NCI-H82 treated with DMSO at 0.1 percent for 48 hours (cell line): ENCODE results near the gene LMCD1.
"Not testable (repeated sequence)": the region's sequence is repeated elsewhere in the genome, so short reads cannot be mapped to it uniquely, and the experiment has no call there.

Experiments used
- DNase-seq: peaks from one replicate; lab custom pipeline; 2025; ENCODE audit not compliant: unreplicated experiment; lab: John Stamatoyannopoulos, UW

Gene LMCD1

DNA sequence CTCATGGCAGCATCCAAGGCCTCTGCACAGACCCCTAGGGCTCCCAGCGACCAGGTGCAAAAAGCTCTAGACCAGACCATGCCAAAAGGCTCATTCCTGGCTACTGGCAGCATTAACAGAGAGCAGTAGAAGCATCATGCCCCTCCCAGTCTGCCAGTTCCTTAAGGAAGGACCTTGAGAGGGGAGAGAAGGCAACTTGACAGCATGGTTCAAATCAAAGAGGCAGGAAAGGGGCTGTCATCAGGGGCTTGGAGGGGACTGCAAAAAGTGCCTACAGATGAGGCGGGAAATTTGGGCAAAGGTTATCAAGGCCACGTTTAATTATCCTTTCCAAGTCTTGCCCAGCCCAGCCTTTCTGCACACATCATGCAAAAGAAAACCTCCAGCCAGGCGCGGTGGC is 78.3 kb downstream of the LMCD1 start:
- DNase-seq: no peak

DNA sequence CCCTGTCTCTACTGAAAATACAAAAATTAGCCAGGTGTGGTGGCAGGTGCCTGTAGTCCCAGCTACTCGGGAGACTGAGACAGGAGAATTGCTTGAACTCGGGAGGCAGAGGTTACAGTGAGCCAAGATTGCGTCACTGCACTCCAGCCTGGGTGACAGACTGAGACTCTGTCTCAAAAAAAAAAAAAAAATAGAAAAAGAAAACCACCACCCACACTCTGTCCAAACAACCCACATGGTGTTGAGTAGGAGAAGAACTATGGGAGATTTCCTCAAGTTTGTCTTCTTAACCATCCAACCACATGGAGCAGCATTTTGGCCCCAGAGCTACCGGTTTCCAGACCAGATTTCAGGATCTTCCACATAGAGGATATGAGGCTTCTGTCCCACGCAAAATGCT is 78.8 kb downstream of the LMCD1 start:
- not testable (repeated sequence) for DNase-seq

DNA sequence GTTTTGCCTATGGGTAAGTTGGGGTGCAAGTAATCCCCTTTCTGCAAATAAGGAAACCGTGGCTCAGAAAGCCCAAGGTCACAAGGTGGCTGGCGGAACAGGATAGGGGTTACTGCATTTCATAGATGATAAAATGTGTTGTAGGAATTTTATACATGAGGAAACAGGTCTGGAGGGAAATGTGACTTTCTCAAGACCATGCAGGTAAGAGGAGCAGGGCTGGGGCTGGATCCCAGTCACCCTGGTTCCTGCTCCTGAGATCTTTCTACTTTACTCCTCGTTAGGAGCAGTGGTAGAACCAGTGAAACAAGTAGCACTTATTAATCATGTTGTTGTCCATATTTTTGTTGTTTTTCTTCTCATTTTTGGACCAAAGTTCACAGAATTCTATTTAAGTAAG is 79.8 kb downstream of the LMCD1 start:
- no peak for DNase-seq

DNA sequence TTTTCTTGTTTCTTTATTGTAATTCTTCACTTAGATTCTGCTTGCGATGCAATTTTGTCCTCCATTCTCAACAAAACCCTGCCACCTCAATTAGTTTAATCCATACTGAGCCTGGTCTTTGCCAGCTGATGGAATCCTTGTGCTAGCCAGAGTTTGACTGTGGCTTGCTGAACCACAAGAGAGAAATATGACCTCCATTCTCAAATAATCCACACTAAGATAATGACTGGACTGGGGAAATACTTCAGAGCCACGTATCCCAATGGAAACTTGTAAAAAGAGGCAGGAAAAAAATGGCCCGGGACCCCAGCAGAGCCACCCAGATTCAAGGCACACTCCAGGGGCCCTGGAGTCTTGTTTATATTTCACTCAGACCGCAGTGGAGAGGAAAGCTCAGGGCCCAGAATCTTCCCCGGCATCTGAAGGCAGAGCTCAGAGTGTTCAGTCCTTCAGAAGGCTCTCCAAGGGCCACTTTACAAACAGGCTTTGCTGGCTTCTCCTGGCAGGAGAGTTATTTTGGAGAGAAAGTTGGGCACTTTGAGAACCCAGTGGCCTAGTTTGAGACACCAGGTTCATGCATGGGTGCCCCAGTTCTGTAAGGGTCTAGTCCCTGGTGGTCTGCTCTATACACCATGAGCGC is 80.3 kb downstream of the LMCD1 start:
- DNase-seq: no peak

DNA sequence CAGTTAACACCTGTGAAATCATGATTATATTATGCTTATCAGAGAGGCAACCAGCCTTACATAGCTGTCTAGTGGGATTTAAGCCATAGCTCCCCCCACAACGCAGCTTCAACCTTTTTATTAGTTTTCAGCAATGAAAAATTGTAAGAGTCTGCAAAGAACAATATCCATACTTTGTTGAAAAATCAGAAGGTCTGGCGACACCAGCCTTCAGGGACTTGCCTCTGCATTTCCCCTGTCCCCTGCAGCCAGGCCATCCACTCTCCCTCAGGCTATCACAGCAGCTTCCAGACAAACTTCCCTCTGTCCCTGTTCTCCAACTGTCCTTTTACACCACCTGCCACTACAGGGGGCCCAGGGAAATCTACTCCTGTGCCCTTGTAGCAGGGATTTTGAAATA is 83.0 kb downstream of the LMCD1 start:
- DNase-seq: no peak

DNA sequence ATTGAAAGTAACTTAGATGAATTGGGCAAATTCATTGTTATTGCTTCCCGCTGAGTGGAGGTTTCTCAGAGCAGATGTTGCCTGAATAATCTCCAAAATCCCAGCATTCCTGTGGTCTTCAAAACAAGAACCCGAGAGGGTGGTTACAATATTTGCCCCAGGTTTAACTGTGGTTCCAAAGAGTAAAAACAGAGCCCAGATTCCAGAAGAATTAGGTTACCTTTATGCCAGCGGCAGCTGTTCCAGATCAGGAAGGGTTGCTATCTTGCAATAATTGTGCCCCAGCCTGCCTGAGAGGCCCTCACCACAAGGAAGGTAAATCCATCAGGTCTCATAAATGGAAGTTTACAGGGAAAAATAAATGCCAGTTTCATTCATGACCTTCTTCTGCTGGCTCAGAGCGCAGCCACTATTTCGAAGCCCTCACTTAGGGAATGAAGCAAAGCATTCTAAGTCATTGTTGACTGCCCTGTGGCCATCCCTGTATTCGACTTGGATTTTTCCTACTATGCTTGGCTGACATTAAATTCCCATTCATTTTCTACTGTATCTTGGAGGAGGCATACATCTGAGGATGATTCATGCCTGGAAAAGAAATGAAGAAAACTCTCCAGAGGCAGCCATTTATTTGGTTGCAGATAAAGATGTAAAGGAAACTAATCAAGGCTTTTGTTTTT is 88.4 kb downstream of the LMCD1 start:
- no peak for DNase-seq

DNA sequence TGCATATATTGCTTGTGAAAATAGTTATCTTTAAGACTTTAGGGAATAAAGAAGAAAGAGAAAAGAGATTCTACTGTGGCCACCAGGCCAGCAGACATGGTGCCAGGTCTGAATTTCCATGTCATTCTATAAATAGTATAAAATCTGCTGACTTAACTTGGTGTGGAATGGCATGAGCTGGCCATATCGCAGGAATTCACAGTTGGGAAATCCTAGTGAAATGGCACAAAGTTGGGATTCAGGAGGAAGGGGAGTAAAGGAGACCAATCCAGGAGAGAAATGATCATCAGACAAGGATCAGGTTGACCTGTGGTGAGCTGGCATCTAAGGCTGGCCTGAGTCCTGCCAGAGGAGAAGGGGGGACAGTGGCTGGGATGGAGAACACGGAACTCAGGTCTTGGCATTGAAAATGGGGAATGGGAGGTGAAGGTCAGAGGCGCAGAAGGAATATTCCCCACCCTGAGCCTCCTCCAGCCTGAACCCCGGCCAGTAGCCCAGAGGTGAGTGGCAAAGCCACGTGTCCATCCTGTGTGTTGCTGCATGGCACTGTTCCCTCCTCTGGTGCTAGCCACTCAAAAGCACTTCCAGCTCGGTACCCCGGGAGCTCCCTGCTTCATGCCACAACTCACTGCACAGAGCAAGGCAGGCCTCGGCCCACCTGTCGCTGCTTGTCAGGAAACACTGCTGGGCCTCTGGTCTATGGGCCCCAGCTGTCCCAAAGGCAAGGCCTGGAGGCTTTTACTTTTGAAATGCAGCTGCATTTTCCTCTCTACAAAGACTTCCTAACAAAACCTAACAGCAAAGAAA is 91.6 kb downstream of the LMCD1 start:
- no peak for DNase-seq

DNA sequence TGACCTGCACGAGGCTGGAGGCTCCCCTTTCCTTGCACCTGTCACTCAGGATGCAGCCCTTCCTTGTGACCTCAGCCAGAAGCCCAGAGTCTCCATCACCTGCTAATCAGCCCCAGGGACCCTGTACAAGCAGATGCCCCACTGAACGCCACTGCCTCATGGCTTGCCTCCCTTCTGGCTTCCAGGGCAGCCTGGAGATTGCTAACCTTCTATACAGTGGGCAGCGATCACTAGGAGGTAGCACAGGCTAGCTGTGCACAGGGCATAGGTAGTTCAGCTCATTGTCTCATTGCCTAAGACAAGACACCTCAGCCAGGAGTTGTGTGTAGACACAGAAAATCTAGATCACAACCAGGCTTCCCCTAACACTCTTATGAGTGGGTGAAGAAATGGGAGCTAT is 93.6 kb downstream of the LMCD1 start:
- no peak for DNase-seq

DNA sequence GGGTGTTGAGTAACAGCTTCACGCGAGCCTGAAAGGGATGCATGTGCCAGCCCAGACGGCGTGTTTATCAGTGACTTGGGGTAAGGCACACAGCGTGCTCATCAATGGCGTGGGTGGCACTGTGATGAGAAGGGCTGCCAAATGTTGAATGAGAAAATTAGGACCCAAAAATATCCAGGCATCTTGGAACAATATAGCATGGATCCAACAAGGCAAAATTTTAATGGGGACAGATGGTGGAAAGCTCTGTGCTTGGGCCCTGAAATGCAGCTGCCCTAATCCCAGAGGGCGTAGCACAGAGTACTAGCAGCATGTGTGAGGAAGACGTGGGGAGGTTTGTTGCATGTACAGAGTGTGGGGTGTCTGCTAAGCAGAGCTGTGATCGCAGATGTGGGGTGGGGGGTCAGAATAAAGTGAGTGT is 94.1 kb downstream of the LMCD1 start:
- DNase-seq: no peak

DNA sequence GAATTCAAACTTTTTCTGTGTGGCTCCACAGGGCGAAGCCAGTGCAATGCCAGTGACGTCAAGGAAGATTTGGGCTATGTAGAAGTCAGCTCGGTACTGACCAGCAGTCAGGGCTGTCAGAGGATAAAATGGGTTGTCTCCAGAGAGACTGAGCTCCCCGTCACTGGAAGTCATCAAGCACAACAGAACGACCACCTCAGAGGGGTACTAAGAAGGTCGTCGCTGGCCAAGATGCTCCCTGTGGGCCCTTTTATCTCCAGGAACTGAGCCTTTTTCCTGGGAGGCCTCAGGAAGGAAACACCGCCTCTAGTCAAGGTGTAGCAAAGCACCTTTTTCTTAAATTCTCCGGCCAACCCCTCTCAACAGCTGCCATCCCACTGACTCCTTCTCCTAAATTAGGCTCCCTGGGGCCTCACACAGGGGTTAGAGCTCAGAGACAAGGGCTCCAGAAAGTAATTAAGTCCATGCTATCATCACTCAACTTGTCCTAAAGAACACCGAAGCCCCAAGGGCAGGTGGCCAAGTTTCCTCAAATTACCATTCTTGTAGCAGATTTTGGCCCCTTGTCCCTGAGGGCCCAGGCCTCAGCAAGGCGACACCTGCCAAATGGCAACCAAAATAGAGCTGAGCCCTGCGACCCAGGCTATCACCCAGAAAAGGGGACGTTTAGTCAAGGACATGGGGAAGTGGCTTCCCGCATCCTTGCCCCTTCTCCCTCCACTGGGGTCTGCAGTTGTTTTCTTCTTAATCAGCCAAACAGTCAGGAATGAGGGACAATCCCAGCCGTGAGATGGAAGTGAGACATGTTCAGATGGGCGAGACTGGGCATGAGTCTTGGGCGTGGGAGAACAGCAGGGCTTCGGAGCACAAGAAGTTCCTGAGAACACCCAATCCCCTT is 94.9 kb downstream of the LMCD1 start:
- DNase-seq: no peak

DNA sequence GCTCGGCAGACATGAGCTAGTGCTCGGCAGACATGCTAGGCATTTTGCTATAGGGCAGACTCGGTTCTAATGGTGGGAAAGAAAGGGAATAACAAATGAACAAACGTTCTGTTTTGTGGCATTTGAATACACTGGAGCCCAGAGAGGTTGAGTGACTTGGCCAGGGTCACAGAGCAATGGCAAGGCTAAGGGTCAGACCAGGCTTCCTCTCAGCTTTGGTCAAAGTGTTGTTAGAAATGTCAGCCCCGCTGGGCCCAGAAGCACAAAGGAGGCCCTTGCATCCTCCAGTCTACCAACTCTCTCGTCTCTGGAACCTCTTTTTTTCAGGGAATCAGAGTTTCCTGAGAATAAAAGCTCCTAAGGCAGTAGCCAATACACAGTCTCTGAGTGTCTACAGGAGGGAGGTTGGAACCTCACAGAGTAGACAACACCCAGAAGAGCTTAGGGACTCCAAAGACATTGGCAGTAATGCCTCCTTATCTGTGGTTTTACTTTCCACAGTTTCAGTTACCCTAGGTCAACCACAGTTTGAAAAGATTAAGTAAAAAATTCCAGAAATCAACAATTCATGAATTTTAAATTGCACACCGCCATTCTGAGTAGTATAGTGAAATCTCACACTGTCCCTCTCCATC is 95.7 kb downstream of the LMCD1 start:
- DNase-seq: no peak

DNA sequence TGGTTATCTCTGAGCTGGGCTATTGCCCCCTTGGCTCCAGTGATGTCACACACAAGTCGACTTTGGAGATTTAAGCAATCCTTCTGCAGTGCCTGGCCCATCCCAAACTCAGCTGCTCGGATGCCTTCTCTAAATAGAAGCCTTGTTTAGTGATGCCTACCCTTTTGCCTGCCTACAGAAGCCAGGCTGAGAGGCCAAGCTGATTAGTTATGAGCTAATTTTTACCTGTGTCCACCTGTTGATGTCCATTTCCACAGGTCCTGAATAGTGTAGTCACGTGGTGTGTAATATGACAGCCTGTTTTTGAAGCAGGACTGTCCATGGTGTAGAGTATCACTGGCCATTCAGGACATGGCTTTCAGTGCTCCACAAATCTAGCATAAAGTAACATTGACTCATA is 97.5 kb downstream of the LMCD1 start:
- no peak for DNase-seq

DNA sequence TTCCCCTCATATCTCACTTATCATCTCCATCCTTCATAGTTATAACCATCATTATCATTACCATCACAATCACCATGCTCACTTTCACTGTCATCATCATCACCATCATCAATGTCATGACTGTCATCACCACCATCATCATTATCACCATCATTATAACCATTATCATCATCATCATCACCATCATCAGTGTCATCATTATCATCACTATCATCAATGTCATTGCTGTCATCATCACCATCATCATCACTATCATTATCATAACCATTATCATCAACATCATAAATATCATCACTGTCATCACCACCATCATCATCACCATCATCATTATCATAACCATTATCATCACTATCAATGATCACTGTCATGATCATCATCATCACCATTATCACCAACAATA is 98.8 kb downstream of the LMCD1 start:
- no peak for DNase-seq

DNA sequence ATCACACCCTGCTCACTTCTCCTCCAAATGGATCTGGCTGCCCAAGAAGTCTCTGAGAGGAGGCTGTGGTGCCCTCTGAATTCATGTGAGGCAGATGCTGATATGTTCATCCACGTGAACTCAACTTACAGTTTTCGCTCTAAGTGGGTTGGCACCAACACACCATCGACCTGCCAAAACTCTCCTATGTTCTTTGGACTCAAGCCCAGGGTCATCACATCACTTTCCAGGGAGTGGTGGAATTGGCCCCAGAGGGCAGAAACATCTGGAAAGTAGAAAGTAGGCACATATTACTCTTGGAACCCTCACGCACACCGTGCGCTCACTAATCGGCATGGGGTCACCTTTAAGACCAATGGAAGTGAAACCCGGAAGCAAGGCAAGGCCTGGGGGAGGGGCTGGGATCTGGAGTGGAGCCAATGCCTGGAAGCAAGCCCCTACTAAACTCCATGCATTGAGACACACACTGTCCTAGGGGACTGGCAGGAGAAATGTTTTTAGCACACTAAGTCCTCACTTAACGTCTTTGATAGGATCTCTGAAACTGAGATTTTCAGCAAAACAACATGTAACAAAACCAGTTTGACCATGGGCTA is 101.6 kb downstream of the LMCD1 start:
- no peak for DNase-seq

DNA sequence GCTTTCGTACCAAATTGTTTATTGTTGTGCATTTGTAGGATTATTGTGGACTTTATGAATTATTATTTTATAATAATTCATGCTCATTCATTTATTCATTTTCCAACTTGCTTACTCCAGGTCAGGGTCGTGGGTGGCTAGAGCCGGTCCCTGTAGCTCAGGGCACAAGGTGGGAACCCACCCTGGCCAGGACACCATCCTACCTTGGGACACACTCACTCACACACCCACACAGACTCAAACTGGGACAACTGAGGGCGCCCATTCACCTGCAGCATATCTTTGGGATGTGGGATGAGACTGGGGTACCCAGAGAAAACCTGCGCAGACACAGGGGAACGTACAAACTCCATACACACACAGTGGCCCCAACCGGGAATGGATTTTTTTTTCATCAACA is 102.4 kb downstream of the LMCD1 start:
- no peak for DNase-seq

DNA sequence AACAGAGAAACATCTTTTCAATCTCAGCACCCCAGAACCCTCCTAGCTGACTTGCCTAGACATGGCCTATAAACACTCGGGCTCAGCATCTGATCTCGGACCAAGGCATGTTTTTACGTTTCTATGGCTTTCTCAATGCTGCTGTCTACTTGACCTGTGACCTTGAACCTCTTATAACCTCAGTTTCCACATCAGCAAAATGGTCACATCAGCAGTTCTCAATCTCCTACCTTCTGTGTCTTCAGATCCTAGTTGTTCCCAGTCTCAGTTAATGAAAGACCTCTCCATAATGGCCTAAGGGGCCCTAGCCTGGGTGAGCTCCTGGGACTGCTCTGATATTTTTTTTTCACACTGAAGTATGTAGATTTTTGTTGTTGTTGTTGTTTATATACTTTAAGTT is 103.4 kb downstream of the LMCD1 start:
- no peak for DNase-seq

DNA sequence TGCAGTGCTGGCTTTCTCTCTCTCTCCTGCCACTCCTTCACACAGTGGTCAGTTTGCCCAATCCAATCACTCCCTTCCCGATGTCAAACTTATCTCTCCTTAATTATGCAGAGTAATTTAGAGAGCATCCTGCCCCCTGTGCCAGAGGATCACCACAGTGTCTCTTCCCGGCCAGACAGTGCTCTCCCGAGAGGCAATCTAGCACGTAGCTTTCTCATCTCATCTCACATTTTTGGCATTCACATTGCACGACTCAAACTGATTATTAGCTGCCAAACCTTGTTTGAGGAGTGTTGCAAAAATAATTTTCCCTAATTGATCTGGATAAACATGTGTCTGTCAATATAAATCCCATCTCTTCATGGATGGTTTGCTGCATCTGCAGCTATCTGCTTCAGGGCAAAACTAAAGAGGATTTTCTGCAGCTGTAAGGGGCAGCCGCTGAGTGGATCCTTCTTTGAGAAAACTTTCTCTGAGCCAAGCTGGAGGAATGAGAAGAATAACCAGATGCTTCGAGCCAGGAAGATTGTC is 105.1 kb downstream of the LMCD1 start:
- no peak for DNase-seq

DNA sequence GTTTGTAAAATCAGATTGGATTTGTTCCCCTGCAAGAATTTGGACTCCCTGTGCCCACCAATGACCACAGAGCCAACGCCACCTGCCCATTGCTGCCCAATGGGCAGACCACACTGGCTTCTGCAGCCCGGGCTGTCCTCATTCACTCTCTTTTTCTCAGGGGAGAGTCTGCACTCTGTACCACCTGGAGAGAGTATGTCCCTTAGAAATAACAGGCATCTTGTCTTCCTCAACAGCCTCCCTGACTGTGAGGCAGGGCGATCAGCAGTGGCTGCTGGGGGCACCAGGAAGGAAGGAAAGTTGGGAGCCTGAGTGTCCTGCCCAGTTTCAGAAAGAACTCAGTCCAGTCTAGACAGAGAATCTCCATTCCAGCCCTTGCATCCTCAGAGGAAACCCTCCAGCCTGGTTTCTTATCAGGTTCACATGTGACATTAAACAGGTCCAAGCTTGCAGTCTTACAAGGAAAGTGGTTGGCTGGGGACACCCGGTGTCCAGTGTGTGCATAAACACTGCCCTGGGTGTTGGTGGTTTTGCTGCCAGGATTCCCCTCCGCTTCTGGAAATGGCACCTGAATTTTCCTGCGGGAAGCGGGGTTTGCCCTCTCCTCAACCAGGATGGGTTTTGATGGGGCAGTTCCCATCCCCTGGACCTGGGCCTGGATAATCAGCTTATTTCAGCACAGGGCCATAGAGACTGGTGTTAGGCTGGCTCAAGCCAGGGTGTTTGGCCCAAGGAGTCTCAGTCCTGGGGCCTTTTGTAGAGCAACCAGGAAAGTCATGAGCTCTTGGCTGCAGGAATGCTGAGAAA is 105.8 kb downstream of the LMCD1 start:
- no peak for DNase-seq

DNA sequence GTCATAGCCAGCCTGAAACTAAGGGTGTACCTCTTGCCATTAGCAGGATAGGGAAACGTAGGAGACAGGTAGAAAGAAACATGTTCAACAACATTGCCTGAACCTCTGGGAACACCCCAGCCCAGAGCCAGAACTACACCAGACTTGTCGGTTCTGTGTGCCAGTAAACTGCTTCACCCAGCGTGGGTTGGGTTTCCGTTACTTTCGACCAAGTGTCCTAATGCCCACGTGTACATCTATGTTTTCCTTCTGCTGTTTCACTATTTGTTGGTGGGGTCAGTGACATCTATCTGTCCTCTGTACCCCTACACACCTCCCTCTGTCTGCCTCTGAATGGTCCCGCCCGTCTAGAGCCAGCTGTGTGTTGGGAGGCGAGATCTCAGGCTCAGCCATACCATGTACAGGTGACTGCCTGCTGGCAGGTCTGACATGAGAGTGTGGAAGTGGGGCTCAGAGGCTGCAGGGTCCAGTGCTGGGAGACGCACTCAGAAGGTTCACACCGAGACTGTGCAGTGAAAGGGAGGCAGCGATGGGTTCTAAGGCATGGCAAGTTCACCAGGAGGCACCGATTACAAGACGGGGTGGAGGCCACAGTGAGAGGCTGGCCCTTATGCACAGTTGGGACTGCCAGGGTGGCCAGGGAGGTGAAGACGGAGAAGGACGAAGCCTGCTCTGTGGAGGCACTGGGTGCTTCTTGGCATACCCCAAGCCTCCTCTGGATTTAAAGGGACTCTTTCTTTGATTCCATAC is 106.6 kb downstream of the LMCD1 start:
- DNase-seq: no peak
